OCI-LY7 (cell line): Measurements from ENCODE around the gene COL13A1.

Source experiments
- CTCF ChIP-seq: fragments of 200-600 bp; sonication (generic); conservative IDR thresholded peaks from 2 replicates; pipeline ENCODE4 v1.5.1; 2014; ENCODE audit warnings: mild to moderate bottlenecking, antibody characterized with exemption, low read length, moderate library complexity, mixed read lengths
- EZH2phosphoT487 ChIP-seq: fragments of 200-600 bp; sonication (generic); IDR thresholded peaks from 2 replicates; pipeline ENCODE4 v1.6.1; 2018; ENCODE audit warnings: low read depth, borderline replicate concordance, mild to moderate bottlenecking, mixed run types, antibody characterized with exemption, low read length, moderate library complexity, mixed read lengths

GRCh38 chr10:69952821-69953221 lies 151.1 kb downstream of the COL13A1 start:
- peak; percentile 45; the same call in 1 of the 2 replicates for TF ChIP-seq CTCF
- no peak for TF ChIP-seq EZH2phosphoT487
